IMR-90 (cell line): ENCODE results near the gene KRT7.

Experiments
- CEBPB ChIP-seq: IDR thresholded peaks from 2 replicates; pipeline ENCODE4 v1.6.1; 2012; ENCODE audit warnings: low read depth, low read length, improper control_type of control experiment
- CTCF ChIP-seq: conservative IDR thresholded peaks from 2 replicates; pipeline ENCODE4 v1.5.1; 2012; ENCODE audit warnings: mild to moderate bottlenecking, low read depth, low read length, improper control_type of control experiment
- MAFK ChIP-seq: IDR thresholded peaks from 2 replicates; pipeline ENCODE4 v1.6.1; 2012; ENCODE audit warnings: low read depth, low read length, improper control_type of control experiment
- RAD21 ChIP-seq: IDR thresholded peaks from 2 replicates; pipeline ENCODE4 v1.6.1; 2012; ENCODE audit warnings: low read length, improper control_type of control experiment
- RCOR1 ChIP-seq: IDR thresholded peaks from 2 replicates; pipeline ENCODE4 v1.6.1; 2012; ENCODE audit warnings: mild to moderate bottlenecking, low read length, improper control_type of control experiment; ENCODE audit not compliant: insufficient replicate concordance
- RFX5 ChIP-seq: IDR thresholded peaks from 2 replicates; pipeline ENCODE4 v1.8.0; 2012; ENCODE audit warnings: low read depth, mild to moderate bottlenecking, low read length, moderate library complexity
- SMC3 ChIP-seq: fragments of 150-350 bp; IDR thresholded peaks from 2 replicates; pipeline ENCODE4 v1.6.1; 2016; ENCODE audit warnings: low read depth, mild to moderate bottlenecking, antibody characterized with exemption, low read length, moderate library complexity
- USF2 ChIP-seq: fragments of 150-350 bp; IDR thresholded peaks from 2 replicates; pipeline ENCODE4 v1.6.1; 2017; ENCODE audit warnings: mild to moderate bottlenecking, antibody characterized with exemption, low read length, low read depth

- no peak for TF ChIP-seq CTCF
- no peak for TF ChIP-seq MAFK
- TF ChIP-seq CEBPB: no peak
- no peak for TF ChIP-seq USF2
- TF ChIP-seq RCOR1: no peak
- no peak for TF ChIP-seq RFX5
- no peak for TF ChIP-seq RAD21
- no peak for TF ChIP-seq SMC3
Observed at GRCh38 chr12:52227606-52228166, 5.4 kb upstream of the KRT7 start.
